Skeletal muscle tissue (tissue), 4 donors: Measurements from ENCODE around the gene EGFL7. TPM values are rescaled to one million over a fixed set of nuclear protein-coding genes. Genes with fewer than 3 reads are reported as not detected.
"Not testable (repeated sequence)": the region's sequence is repeated elsewhere in the genome, so short reads cannot be mapped to it uniquely, and the experiment has no call there.

Source experiments
- H3K27ac ChIP-seq: one replicate; pipeline ENCODE4 v1.7.0; 2013; ENCODE audit warnings: mild to moderate bottlenecking, low read depth, low read length, inconsistent platforms
- H3K27me3 ChIP-seq, 3 donors: one replicate each; pipeline ENCODE4 v1.7.0; 2013; ENCODE audit warnings: low read length in 3 of 3; ENCODE audit not compliant: control insufficient read depth in 3 of 3, insufficient read depth in 3 of 3
- H3K36me3 ChIP-seq, 3 donors: one replicate each; pipeline ENCODE4 v1.7.0; 2013; ENCODE audit warnings: low read length in 3 of 3; ENCODE audit not compliant: control insufficient read depth in 3 of 3, insufficient read depth in 3 of 3
- H3K4me1 ChIP-seq, 3 donors: one replicate each; pipeline ENCODE4 v1.7.0; 2013; ENCODE audit warnings: low read length in 3 of 3, mild to moderate bottlenecking in 3 of 3; ENCODE audit not compliant: control insufficient read depth in 3 of 3, insufficient read depth in 3 of 3
- H3K4me3 ChIP-seq, 3 donors: one replicate each; pipeline ENCODE4 v1.7.0; 2013; ENCODE audit warnings: low read length in 3 of 3
- H3K9ac ChIP-seq, 3 donors: one replicate each; pipeline ENCODE4 v1.7.0; 2013; ENCODE audit warnings: low read length in 3 of 3, mild to moderate bottlenecking in 3 of 3, moderate library complexity in 2 of 3, low read depth in 1 of 3
- H3K9me3 ChIP-seq, 3 donors: one replicate each; pipeline ENCODE4 v1.7.0; 2013; ENCODE audit warnings: low read length in 3 of 3; ENCODE audit not compliant: control insufficient read depth in 3 of 3
- total RNA-seq: library from RNA; depleted of rRNA; stranded (reverse); fragments of >200 nt; gene quantifications from one replicate; pipeline ENCODE4 v1.2.3, GENCODE V29; 2014
- donor health status: Osteomylitis.

The EGFL7 gene
- total RNA-seq, 1 donor from 2014 or later = 51.7 TPM

GRCh38 chr9:136630662-136630992 is 32.1 kb upstream of the EGFL7 start:
- Histone ChIP-seq H3K36me3 (no peaks in the 10 kb centered on the region), H3K4me1 (peaks cover 11 to 19% (median 18%) of the 10 kb centered on the region in 3 donors)

GRCh38 chr9:136631038-136632000 is 31.4 kb upstream of the EGFL7 start:
- Histone ChIP-seq H3K27me3 (peaks cover 0 to 12% (median 6%) of the 10 kb centered on the region in 3 donors), H3K27ac (no peak overlapping the region), H3K9me3 (no peaks in the 10 kb centered on the region), H3K9ac (no peak overlapping the region), H3K4me3 (no peak overlapping the region), H3K36me3 (no peaks in the 10 kb centered on the region), H3K4me1 (peaks cover 4 to 12% (median 11%) of the 10 kb centered on the region in 3 donors)

More at GRCh38 chr9:136630662-136630992, 32.1 kb upstream of the EGFL7 start:
- H3K4me3 ChIP-seq = no peak overlapping the region
- peaks cover 0 to 12% (median 6%) of the 10 kb centered on the region in 3 donors for H3K27me3 ChIP-seq
- H3K9ac ChIP-seq = no peak overlapping the region
- no peaks in the 10 kb centered on the region for H3K9me3 ChIP-seq
- no peak overlapping the region for H3K27ac ChIP-seq

GRCh38 chr9:136632072-136632471 is 30.6 kb upstream of the EGFL7 start:
- Histone ChIP-seq H3K27me3 (peaks cover 0 to 12% (median 6%) of the 10 kb centered on the region in 3 donors), H3K4me1 (peaks cover 4 to 12% (median 11%) of the 10 kb centered on the region in 3 donors)
- not testable (repeated sequence) for H3K9ac ChIP-seq, H3K27ac ChIP-seq, H3K36me3 ChIP-seq, H3K4me3 ChIP-seq, H3K9me3 ChIP-seq

- peaks cover 0 to 12% (median 6%) of the 10 kb centered on the region in 3 donors for H3K27me3 ChIP-seq
- not testable (repeated sequence) for H3K9me3 ChIP-seq, H3K27ac ChIP-seq, H3K9ac ChIP-seq, H3K4me3 ChIP-seq, H3K36me3 ChIP-seq
- peaks cover 4 to 12% (median 11%) of the 10 kb centered on the region in 3 donors for H3K4me1 ChIP-seq
Measured at GRCh38 chr9:136632491-136633106, 30.1 kb upstream of the EGFL7 start.

GRCh38 chr9:136634904-136635303 is 27.8 kb upstream of the EGFL7 start:
- H3K4me3 ChIP-seq = no peak overlapping the region
- no peaks in the 10 kb centered on the region for H3K9me3 ChIP-seq
- H3K36me3 ChIP-seq = no peaks in the 10 kb centered on the region
- peaks cover 0 to 12% (median 3%) of the 10 kb centered on the region in 3 donors for H3K27me3 ChIP-seq
- no peak overlapping the region for H3K27ac ChIP-seq
- no peak overlapping the region for H3K9ac ChIP-seq
- peaks cover 5 to 18% (median 16%) of the 10 kb centered on the region in 3 donors for H3K4me1 ChIP-seq

- Histone ChIP-seq H3K27ac (peak overlapping the region; percentile 50), H3K4me3 (peak overlapping the region in 1 of 3 donors; percentile 45), H3K27me3 (peaks cover 7 to 14% (median 11%) of the 10 kb centered on the region in 3 donors)
Measured at GRCh38 chr9:136640171-136641111, 22.3 kb upstream of the EGFL7 start.

GRCh38 chr9:136642439-136642921 is 20.2 kb upstream of the EGFL7 start:
- no peak overlapping the region for H3K27ac ChIP-seq
- no peaks in the 10 kb centered on the region for H3K9me3 ChIP-seq
- H3K36me3 ChIP-seq = no peaks in the 10 kb centered on the region
- peaks cover 12 to 31% (median 25%) of the 10 kb centered on the region in 3 donors for H3K4me1 ChIP-seq
- H3K4me3 ChIP-seq = no peak overlapping the region
- H3K9ac ChIP-seq = no peak overlapping the region
- H3K27me3 ChIP-seq = peaks cover 7 to 14% (median 14%) of the 10 kb centered on the region in 3 donors

More at GRCh38 chr9:136640171-136641111, 22.3 kb upstream of the EGFL7 start:
- peak overlapping the region in 2 of 3 donors; percentile 44 to 57 for H3K9ac ChIP-seq
- no peaks in the 10 kb centered on the region for H3K36me3 ChIP-seq
- H3K4me1 ChIP-seq = peaks cover 12 to 31% (median 23%) of the 10 kb centered on the region in 3 donors
- no peaks in the 10 kb centered on the region for H3K9me3 ChIP-seq

GRCh38 chr9:136643596-136644342 is 18.9 kb upstream of the EGFL7 start:
- Histone ChIP-seq H3K27me3 (peaks cover 7 to 14% (median 14%) of the 10 kb centered on the region in 3 donors), H3K27ac (peak overlapping the region; percentile 83), H3K9ac (peak overlapping the region; percentile 51 to 80 (median 53)), H3K9me3 (no peaks in the 10 kb centered on the region), H3K4me3 (peak overlapping the region; percentile 48 to 61 (median 52)), H3K4me1 (peaks cover 12 to 25% (median 22%) of the 10 kb centered on the region in 3 donors), H3K36me3 (no peaks in the 10 kb centered on the region)

GRCh38 chr9:136644343-136644592 is 18.4 kb upstream of the EGFL7 start:
- Histone ChIP-seq H3K9me3 (no peaks in the 10 kb centered on the region), H3K4me1 (peaks cover 12 to 26% (median 25%) of the 10 kb centered on the region in 3 donors), H3K36me3 (no peaks in the 10 kb centered on the region), H3K9ac (peak overlapping the region; percentile 51 to 80 (median 53)), H3K4me3 (peak overlapping the region; percentile 48 to 61 (median 52)), H3K27me3 (peaks cover 7 to 14% (median 14%) of the 10 kb centered on the region in 3 donors), H3K27ac (peak overlapping the region; percentile 83)
